Lung (tissue), 12 donors: ENCODE data around the gene MC2R. TPM values are rescaled to one million over a fixed set of nuclear protein-coding genes. Genes with fewer than 3 reads are reported as not detected.
"Not testable (repeated sequence)": the region's sequence is repeated elsewhere in the genome, so short reads cannot be mapped to it uniquely, and the experiment has no call there.

Experiments used
- ATAC-seq: fragments of 200-7000 bp; cut with Tn5 transposase; one replicate; pipeline ENCODE4 v1.9.1; 2020; ENCODE audit warnings: moderate number of reproducible peaks; ENCODE audit not compliant: insufficient read depth, low FRiP score
- DNase-seq, 3 donors: peaks; one replicate each; pipeline ENCODE4 v3.0.0-alpha.2; 2013 to 2017
- H3K27ac ChIP-seq, 2 donors: one replicate each; pipeline ENCODE4 v1.5.1; 2013; ENCODE audit warnings: mild to moderate bottlenecking in 2 of 2, moderate library complexity in 2 of 2, control low read depth in 1 of 2, inconsistent platforms in 1 of 2, low read depth in 1 of 2, low read length in 1 of 2
- H3K27me3 ChIP-seq, 3 donors: one replicate each; pipeline ENCODE4 v1.5.1; 2013; ENCODE audit warnings: low read length in 2 of 3; ENCODE audit not compliant: control insufficient read depth in 3 of 3, insufficient read depth in 3 of 3
- H3K36me3 ChIP-seq, 4 donors: one replicate each; pipeline ENCODE4 v1.5.1; 2013; ENCODE audit warnings: low read length in 4 of 4, mild to moderate bottlenecking in 1 of 4, moderate library complexity in 1 of 4; ENCODE audit not compliant: control insufficient read depth in 4 of 4, insufficient read depth in 4 of 4
- H3K4me1 ChIP-seq, 5 donors: one replicate each; pipeline ENCODE4 v1.5.1; 2013; ENCODE audit warnings: low read length in 5 of 5, mild to moderate bottlenecking in 2 of 5, moderate library complexity in 1 of 5; ENCODE audit not compliant: control insufficient read depth in 5 of 5, insufficient read depth in 5 of 5
- H3K4me3 ChIP-seq: one replicate; pipeline ENCODE4 v1.5.1; 2013; ENCODE audit warnings: mild to moderate bottlenecking, control low read depth, moderate library complexity
- H3K9ac ChIP-seq, 2 donors: one replicate each; pipeline ENCODE4 v1.5.1; 2013; ENCODE audit warnings: low read length in 2 of 2, control low read depth in 1 of 2; ENCODE audit not compliant: insufficient read depth in 1 of 2
- H3K9me3 ChIP-seq, 4 donors: one replicate each; pipeline ENCODE4 v1.5.1; 2013; ENCODE audit warnings: low read length in 3 of 4, mild to moderate bottlenecking in 1 of 4, moderate library complexity in 1 of 4; ENCODE audit not compliant: control insufficient read depth in 4 of 4, insufficient read depth in 3 of 4
- CTCF ChIP-seq: IDR thresholded peaks from 2 replicates; pipeline ENCODE4 v1.5.1; 2012; ENCODE audit warnings: mild to moderate bottlenecking; ENCODE audit errors: control extremely low read depth, extremely low read depth
- WGBS, 2 donors: extraction: QIAGEN DNeasy Blood & Tissue Kit; methylation state at CpG; one replicate each; pipeline ENCODE4 v1.1.7; 2013; 5-methylcytosine and 5-hydroxymethylcytosine counted together
- polyA plus RNA-seq, 2 donors: library from polyadenylated mRNA; stranded (reverse); fragments of 200-250 nt; gene quantifications; one replicate each; pipeline ENCODE4 v1.2.1, GENCODE V29; 2013
- total RNA-seq, 2 donors: library from RNA; depleted of rRNA in 1 of 2; stranded (reverse); fragments of >200 nt in 1 of 2; gene quantifications; one replicate each; pipeline ENCODE4 v1.2.1, GENCODE V29; 2014 to 2021
- donor health status: control.
- donor health status: control.
- donor health status: Bipolar disorder and iron deficiency.
- donor health status: healthy.
- donor health status: DM: yes; HTN: yes; CAD: no.

MC2R gene
- total and polyA plus RNA-seq, 4 donors = 0.06 TPM; not detected in 3

- Histone ChIP-seq H3K27me3 (peaks cover 6 to 53% (median 34%) of the 10 kb centered on the region in 3 donors), H3K4me1 (no peaks in the 10 kb centered on the region), H3K4me3 (no peak overlapping the region), H3K9ac (no peak overlapping the region), H3K27ac (no peak overlapping the region), H3K9me3 (peaks cover 0 to 8% (median 0%) of the 10 kb centered on the region in 4 donors), H3K36me3 (no peaks in the 10 kb centered on the region)
- WGBS, 2 donors = 3 to 4% methylated on average over 48 to 51 of the region's 51 CpGs
- ATAC-seq = no peak
- TF ChIP-seq CTCF = no peak
- DNase-seq = no peak
These were observed 46.6 kb downstream of the MC2R start for GRCh38 chr18:13868501-13869271.

- not testable (repeated sequence) for H3K9ac ChIP-seq, H3K27ac ChIP-seq, H3K36me3 ChIP-seq, H3K4me3 ChIP-seq, ATAC-seq, H3K9me3 ChIP-seq, H3K4me1 ChIP-seq
- H3K27me3 ChIP-seq = peaks cover 0 to 15% (median 8%) of the 10 kb centered on the region in 3 donors
- WGBS, 2 donors = 32 to 58% methylated on average over 7 of the region's 7 CpGs
- DNase-seq = peak; percentile 47 to 49 (median 48)
These were observed 52.4 kb downstream of the MC2R start for GRCh38 chr18:13862898-13863297.

- Histone ChIP-seq H3K9me3 (peaks cover 0 to 15% (median 7%) of the 10 kb centered on the region in 4 donors), H3K27ac (no peak overlapping the region), H3K27me3 (no peaks in the 10 kb centered on the region), H3K36me3 (no peaks in the 10 kb centered on the region), H3K9ac (no peak overlapping the region), H3K4me1 (no peaks in the 10 kb centered on the region), H3K4me3 (no peak overlapping the region)
- DNase-seq = no peak
- 92 to 95% methylated on average over 4 of the region's 4 CpGs for WGBS, 2 donors
- ATAC-seq = no peak
- TF ChIP-seq CTCF = no peak
These were observed 65.5 kb downstream of the MC2R start for GRCh38 chr18:13849791-13850190.

- H3K27ac ChIP-seq = no peak overlapping the region
- H3K4me3 ChIP-seq = no peak overlapping the region
- no peaks in the 10 kb centered on the region for H3K36me3 ChIP-seq
- no peaks in the 10 kb centered on the region for H3K4me1 ChIP-seq
- peaks cover 0 to 5% (median 0%) of the 10 kb centered on the region in 4 donors for H3K9me3 ChIP-seq
- no peak for TF ChIP-seq CTCF
- WGBS, 2 donors = 88 to 91% methylated on average over 22 of the region's 22 CpGs
- peaks cover 0 to 6% (median 0%) of the 10 kb centered on the region in 3 donors for H3K27me3 ChIP-seq
- ATAC-seq (no peak), DNase-seq (no peak)
- H3K9ac ChIP-seq = no peak overlapping the region
These were observed 78.8 kb downstream of the MC2R start for GRCh38 chr18:13836559-13836958.
